GM21619 (cell line): Measurements from ENCODE around the gene PALLD.
"Not testable (repeated sequence)": the region's sequence is repeated elsewhere in the genome, so short reads cannot be mapped to it uniquely, and the experiment has no call there.

ENCODE experiments used
- ATAC-seq: cut with Tn5 transposase; IDR thresholded peaks from one replicate; pipeline ENCODE4 v1.9.1; 2021; ENCODE audit not compliant: unreplicated experiment

PALLD gene

GRCh38 chr4:168724686-168725411 lies 228.0 kb downstream of the PALLD start:
- no peak for ATAC-seq

GRCh38 chr4:168725930-168726329 lies 229.1 kb downstream of the PALLD start:
- ATAC-seq = no peak

GRCh38 chr4:168727181-168727580 lies 230.3 kb downstream of the PALLD start:
- ATAC-seq = not testable (repeated sequence)

- no peak for ATAC-seq
These were observed 234.3 kb downstream of the PALLD start for GRCh38 chr4:168731006-168731636.

- ATAC-seq = no peak
These were observed 235.0 kb downstream of the PALLD start for GRCh38 chr4:168731706-168732414.

GRCh38 chr4:168732714-168733113 lies 235.9 kb downstream of the PALLD start:
- ATAC-seq = no peak

GRCh38 chr4:168734703-168735678 lies 238.1 kb downstream of the PALLD start:
- no peak for ATAC-seq

- no peak for ATAC-seq
These were observed 238.9 kb downstream of the PALLD start for GRCh38 chr4:168735735-168736134.

GRCh38 chr4:168736860-168737805 lies 240.3 kb downstream of the PALLD start:
- ATAC-seq = no peak

GRCh38 chr4:168737806-168738172 lies 240.9 kb downstream of the PALLD start:
- ATAC-seq = no peak

- no peak for ATAC-seq
These were observed 243.0 kb downstream of the PALLD start for GRCh38 chr4:168739886-168740285.

GRCh38 chr4:168740691-168741090 lies 243.8 kb downstream of the PALLD start:
- ATAC-seq = no peak

- ATAC-seq = no peak
These were observed 244.7 kb downstream of the PALLD start for GRCh38 chr4:168741281-168742173.

GRCh38 chr4:168743131-168743530 lies 246.3 kb downstream of the PALLD start:
- ATAC-seq = no peak

GRCh38 chr4:168743601-168744000 lies 246.7 kb downstream of the PALLD start:
- ATAC-seq = no peak

GRCh38 chr4:168744021-168744420 lies 247.2 kb downstream of the PALLD start:
- ATAC-seq = no peak

GRCh38 chr4:168748807-168749206 lies 252.0 kb downstream of the PALLD start:
- ATAC-seq = no peak

- ATAC-seq = no peak
These were observed 254.7 kb downstream of the PALLD start for GRCh38 chr4:168751263-168752225.
